ENCODE results near the gene ATPAF2.

Gene ATPAF2

DNA sequence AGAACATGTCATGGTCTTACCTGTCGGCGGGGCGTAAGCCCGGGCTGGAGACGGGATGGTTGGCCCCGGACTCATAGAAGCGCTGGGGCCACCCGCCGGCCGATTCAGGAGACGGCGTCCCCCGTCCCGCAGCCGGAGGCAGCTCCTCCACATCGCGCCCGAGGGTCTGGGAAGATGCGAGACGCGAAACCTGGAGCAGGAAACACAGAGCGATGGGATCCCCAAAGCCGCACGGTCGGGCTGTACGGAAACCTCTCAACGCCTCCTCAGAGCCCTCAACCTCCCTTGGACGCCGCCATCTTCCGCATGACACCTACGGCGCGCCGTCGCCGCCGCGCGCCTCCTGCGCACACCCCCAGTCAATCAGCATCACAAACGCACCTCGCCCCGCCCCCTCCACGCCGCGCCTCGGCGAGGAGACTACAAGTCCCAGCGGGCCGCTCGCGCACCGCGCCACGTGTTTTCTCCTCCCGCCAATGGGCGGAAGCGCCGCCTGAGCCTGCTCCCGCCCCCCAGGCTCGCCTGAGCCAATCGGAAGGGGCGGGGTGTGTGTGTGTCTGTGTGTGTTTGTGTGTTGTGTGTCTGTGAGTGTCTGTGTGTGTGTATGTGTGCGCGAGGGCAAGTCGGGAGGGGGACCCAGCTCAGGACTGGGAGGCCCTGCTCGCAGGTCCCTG lies at the start of gene ATPAF2, which contains the start of gene GID4:
TSS of gene ATPAF2 (minus strand) at position 308 of the 674 bp plus-strand sequence. CDS start at position 153, 155 bp downstream.
TSS of gene GID4 (plus strand) at position 548 of the 674 bp plus-strand sequence. CDS start at position 605, 57 bp downstream.
- Mint-ChIP-seq H3K4me3 (peak within 1 kb of the TSS; percentile 91), H3K4me1 (peaks cover 50% of the 10 kb centered on the region), H3K27ac (peak within 1 kb of the TSS; percentile 94), H3K27me3 (no peaks in the 10 kb centered on the region), H3K36me3 (no peaks in the 10 kb centered on the region), H3K9me3 (no peaks in the 10 kb centered on the region)

- H3K36me3 Mint-ChIP-seq = peaks cover 5% of the 10 kb centered on the region
- no peaks in the 10 kb centered on the region for H3K27me3 Mint-ChIP-seq
- H3K4me1 Mint-ChIP-seq = peaks cover 26% of the 10 kb centered on the region
- no peaks in the 10 kb centered on the region for H3K9me3 Mint-ChIP-seq
- peak within 1 kb of the TSS; percentile 98 for H3K27ac Mint-ChIP-seq
- peak within 1 kb of the TSS; percentile 100 for H3K4me3 Mint-ChIP-seq
Observed at GRCh38 chr17:18087610-18088491, 48.9 kb upstream of the ATPAF2 start, which contains the start of gene DRG2. Gene DRG2 (plus strand): TSS chr17:18087948. CDS start chr17:18088024, 76 bp downstream.

DNA sequence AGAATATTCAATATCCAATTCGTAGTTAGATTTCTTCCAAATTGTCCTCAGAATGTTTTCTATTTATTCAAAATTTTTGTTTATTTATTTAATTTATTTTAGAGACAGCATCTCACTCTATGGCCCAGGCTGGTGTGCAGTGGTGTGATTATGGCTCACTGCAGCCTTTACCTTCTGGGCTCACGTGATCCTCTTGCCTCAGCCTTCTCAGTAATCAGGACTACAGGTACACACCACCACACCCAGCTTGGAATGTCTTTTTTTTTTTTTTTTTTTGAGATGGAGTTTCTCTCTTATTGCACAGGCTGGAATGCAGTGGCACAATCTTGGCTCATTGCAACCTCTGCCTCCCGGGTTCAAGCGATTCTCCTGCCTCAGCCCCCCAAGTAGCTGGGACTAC lies 45.3 kb upstream of the ATPAF2 start:
- H3K4me1 Mint-ChIP-seq = peaks cover 16% of the 10 kb centered on the region
- no peak overlapping the region for H3K4me3 Mint-ChIP-seq
- H3K27me3 Mint-ChIP-seq = peaks cover 3% of the 10 kb centered on the region
- no peaks in the 10 kb centered on the region for H3K36me3 Mint-ChIP-seq
- H3K27ac Mint-ChIP-seq = no peak overlapping the region
- H3K9me3 Mint-ChIP-seq = no peaks in the 10 kb centered on the region

DNA sequence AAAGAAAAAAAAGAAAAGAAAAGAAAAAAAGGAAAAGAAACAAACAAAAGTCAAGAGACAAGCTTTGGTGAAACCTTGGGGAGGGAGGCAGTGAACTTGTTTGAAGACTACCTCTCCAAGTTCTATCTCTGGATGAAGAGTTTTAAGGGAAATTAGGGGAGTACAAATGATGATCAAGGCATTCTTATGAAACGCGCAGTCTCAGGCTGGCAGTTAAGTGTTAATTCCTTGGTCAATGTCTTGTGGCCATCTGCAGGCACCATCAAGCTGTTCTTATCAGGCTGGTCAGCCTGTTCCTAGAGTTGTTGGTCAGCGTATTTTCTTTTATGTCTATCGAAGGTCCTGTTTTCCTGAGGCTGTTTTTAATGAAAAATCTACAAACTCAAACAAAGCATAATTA lies 40.6 kb upstream of the ATPAF2 start:
- H3K9me3 Mint-ChIP-seq = no peaks in the 10 kb centered on the region
- H3K27ac Mint-ChIP-seq = peak overlapping the region; percentile 10
- H3K4me3 Mint-ChIP-seq = no peak overlapping the region
- H3K4me1 Mint-ChIP-seq = no peaks in the 10 kb centered on the region
- no peaks in the 10 kb centered on the region for H3K36me3 Mint-ChIP-seq
- H3K27me3 Mint-ChIP-seq = peaks cover 5% of the 10 kb centered on the region

DNA sequence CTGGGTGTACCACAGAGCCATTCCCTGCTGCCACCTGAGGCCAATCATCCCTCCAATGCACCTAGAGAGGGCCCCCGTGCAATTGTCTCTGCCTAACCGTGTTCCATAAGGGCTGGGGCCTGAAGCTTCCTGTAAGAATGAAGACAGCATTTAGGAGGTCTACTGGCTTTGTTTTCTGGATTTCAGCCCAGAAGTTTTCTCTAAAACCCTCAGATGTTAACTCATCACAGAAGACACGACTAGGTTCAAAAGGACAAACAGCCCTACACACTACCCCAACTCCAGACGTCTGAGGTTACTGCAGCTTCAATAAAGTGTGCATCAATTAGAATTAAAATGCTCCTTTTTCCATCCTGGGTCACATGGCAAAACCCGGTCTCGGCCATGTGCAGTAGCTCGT lies 38.0 kb upstream of the ATPAF2 start:
- Mint-ChIP-seq H3K4me1 (no peaks in the 10 kb centered on the region), H3K9me3 (no peaks in the 10 kb centered on the region), H3K4me3 (no peak overlapping the region), H3K27me3 (peaks cover 6% of the 10 kb centered on the region), H3K27ac (no peak overlapping the region), H3K36me3 (no peaks in the 10 kb centered on the region)

GRCh38 chr17:18074566-18075272 lies 35.8 kb upstream of the ATPAF2 start:
- H3K4me1 Mint-ChIP-seq = peaks cover 11% of the 10 kb centered on the region
- H3K9me3 Mint-ChIP-seq = no peaks in the 10 kb centered on the region
- no peaks in the 10 kb centered on the region for H3K36me3 Mint-ChIP-seq
- no peak overlapping the region for H3K27ac Mint-ChIP-seq
- peaks cover 5% of the 10 kb centered on the region for H3K27me3 Mint-ChIP-seq
- H3K4me3 Mint-ChIP-seq = no peak overlapping the region

DNA sequence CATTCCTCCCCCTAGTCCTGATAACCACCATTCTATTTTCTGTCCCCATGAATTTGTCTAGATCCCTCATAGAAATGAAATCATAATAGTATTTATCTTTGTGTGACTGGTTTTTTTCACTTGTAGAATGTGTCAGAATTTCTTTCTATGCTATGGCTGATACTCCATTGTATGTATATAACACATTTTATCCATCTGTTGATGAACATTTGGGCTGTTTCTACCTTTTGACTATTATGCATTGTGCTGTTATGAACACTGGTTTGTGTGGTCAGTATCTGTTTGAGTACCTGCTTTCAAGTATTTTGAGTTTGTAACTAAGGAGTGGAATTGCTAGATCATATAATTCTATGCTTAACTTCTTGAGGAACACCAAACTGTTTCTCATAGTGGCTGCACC lies 32.8 kb upstream of the ATPAF2 start:
- Mint-ChIP-seq H3K4me1 (peaks cover 11% of the 10 kb centered on the region), H3K27ac (no peak overlapping the region), H3K4me3 (no peak overlapping the region), H3K9me3 (no peaks in the 10 kb centered on the region), H3K27me3 (peaks cover 1% of the 10 kb centered on the region), H3K36me3 (no peaks in the 10 kb centered on the region)

GRCh38 chr17:18070861-18071340 lies 31.9 kb upstream of the ATPAF2 start:
- Mint-ChIP-seq H3K36me3 (no peaks in the 10 kb centered on the region), H3K9me3 (no peaks in the 10 kb centered on the region), H3K27ac (no peak overlapping the region), H3K27me3 (peaks cover 1% of the 10 kb centered on the region), H3K4me3 (no peak overlapping the region), H3K4me1 (peaks cover 11% of the 10 kb centered on the region)

DNA sequence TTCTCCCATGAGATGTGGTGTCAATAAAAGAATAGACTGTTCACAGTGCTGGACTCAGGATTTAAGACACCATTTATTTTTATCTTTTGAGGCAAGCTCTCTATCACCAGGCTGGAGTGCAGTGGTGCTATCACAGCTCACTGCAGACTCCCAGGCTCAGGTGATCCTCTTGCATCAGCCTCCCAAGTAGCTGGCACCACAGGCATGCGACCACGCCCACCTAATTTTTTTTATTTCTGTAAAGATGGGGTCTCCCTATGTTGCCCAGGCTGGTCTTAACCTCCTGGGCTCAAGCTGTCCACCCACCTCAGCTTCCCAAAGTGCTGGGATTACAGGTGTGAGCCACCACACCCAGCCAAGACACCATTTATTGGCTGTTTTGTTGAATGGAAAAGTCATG lies 30.1 kb upstream of the ATPAF2 start:
- H3K27ac Mint-ChIP-seq = no peak overlapping the region
- H3K27me3 Mint-ChIP-seq = no peaks in the 10 kb centered on the region
- H3K4me1 Mint-ChIP-seq = peaks cover 11% of the 10 kb centered on the region
- H3K4me3 Mint-ChIP-seq = no peak overlapping the region
- H3K9me3 Mint-ChIP-seq = no peaks in the 10 kb centered on the region
- peaks cover 7% of the 10 kb centered on the region for H3K36me3 Mint-ChIP-seq

DNA sequence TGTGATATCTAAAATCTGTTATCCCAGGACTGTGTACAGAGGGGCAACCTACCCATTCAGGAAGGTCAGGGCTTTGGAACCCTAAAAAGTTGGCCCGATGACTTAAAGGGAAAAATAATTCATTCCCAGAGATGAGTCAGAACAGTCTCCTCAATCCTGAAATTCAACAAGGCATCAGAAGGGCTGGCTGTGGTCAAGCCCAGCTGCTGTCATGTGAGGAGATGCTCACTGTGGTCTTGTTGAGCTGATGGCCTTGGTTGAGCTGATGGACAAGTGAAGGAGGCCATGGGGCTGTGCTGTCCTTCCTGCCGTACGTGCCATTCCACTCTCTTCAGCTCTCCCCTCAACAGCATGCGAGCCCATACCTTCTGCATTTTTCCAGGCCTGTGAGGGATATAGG lies 27.9 kb upstream of the ATPAF2 start:
- Mint-ChIP-seq H3K4me1 (peaks cover 11% of the 10 kb centered on the region), H3K4me3 (no peak overlapping the region), H3K27me3 (no peaks in the 10 kb centered on the region), H3K36me3 (peaks cover 9% of the 10 kb centered on the region), H3K9me3 (no peaks in the 10 kb centered on the region), H3K27ac (no peak overlapping the region)

DNA sequence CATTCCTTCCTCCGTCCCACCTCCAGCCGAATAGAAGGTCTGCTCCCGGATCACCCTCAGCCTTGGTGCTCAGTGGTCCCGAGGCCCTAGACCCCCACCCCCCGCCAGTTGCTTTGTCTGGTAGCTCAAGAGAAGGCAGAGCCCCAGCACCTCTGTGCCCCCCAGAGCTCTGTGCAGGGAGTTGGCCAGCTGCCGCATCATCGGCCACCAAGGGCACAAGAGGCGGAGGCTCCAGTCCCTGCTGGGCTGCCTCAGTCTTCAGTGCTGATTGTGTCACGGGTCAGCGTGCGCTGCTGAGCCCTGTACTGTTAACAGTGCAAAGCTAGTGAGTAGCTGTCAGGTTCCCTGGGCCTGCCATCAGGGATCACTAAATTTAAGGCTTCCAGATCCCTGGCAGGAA lies 26.6 kb upstream of the ATPAF2 start:
- H3K27me3 Mint-ChIP-seq = no peaks in the 10 kb centered on the region
- no peaks in the 10 kb centered on the region for H3K4me1 Mint-ChIP-seq
- H3K27ac Mint-ChIP-seq = no peak overlapping the region
- peaks cover 9% of the 10 kb centered on the region for H3K36me3 Mint-ChIP-seq
- H3K9me3 Mint-ChIP-seq = no peaks in the 10 kb centered on the region
- H3K4me3 Mint-ChIP-seq = no peak overlapping the region

DNA sequence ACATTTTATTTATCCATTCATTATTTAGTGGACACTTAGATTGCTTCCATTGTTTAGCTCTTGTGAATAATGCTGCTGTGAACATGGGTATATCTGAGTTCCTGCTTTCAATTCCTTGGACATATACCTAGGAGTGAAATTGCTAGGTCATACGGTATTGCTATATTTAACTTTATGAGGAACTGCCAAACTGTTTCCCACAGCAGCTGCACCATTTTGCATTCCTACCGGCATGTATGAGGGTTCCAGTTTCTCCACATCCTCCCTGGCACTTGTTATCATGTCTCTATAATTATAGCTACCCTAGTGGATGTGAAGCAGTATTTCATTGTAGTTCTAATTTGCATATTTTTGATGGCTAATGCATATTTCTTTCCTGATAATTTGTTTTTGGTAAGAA lies 25.1 kb upstream of the ATPAF2 start:
- Mint-ChIP-seq H3K9me3 (no peaks in the 10 kb centered on the region), H3K36me3 (peaks cover 13% of the 10 kb centered on the region), H3K27me3 (no peaks in the 10 kb centered on the region), H3K4me3 (no peak overlapping the region), H3K4me1 (no peaks in the 10 kb centered on the region), H3K27ac (no peak overlapping the region)

DNA sequence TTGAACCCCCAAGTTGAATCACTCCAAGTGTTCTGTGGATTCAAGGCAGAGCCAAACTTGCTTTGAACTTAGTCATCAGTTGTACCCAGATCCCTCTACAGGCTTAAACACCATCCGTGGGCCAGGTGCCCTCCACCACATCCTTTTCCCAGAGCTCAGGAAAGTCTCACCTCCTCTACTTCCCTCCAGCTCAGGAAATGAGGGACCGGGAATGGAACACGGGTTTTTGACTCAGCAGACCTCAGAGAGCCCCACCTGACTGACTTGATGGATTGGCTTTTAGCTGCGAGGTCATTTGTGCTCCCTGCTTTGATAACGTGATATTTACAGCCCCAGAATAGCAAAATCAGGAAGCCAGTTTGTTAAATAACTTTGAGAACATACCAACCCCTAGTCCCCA lies 20.3 kb upstream of the ATPAF2 start:
- no peaks in the 10 kb centered on the region for H3K27me3 Mint-ChIP-seq
- no peaks in the 10 kb centered on the region for H3K4me1 Mint-ChIP-seq
- H3K9me3 Mint-ChIP-seq = no peaks in the 10 kb centered on the region
- no peak overlapping the region for H3K27ac Mint-ChIP-seq
- peaks cover 11% of the 10 kb centered on the region for H3K36me3 Mint-ChIP-seq
- no peak overlapping the region for H3K4me3 Mint-ChIP-seq

DNA sequence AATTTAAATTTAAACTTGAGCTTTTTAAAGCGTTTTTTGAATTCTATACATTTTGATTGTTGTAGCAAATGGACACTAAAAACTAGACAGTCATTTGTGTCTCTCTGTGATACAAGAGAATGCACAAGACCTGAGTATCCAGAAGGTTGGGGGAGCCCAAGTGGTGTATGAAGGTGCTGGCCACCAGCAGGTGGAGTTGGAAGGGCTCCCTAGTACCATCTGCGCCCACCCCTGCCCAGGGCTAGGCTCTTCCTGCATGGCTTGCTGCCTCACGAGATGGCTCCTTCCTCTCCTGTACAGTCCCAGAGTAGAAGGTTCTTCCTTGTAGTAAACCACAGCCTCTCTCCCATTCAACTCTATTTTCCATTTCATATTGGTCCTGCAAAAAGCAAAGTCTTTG lies 17.2 kb upstream of the ATPAF2 start:
- Mint-ChIP-seq H3K4me3 (no peak overlapping the region), H3K27ac (no peak overlapping the region), H3K36me3 (peaks cover 8% of the 10 kb centered on the region), H3K9me3 (no peaks in the 10 kb centered on the region), H3K4me1 (no peaks in the 10 kb centered on the region), H3K27me3 (no peaks in the 10 kb centered on the region)

DNA sequence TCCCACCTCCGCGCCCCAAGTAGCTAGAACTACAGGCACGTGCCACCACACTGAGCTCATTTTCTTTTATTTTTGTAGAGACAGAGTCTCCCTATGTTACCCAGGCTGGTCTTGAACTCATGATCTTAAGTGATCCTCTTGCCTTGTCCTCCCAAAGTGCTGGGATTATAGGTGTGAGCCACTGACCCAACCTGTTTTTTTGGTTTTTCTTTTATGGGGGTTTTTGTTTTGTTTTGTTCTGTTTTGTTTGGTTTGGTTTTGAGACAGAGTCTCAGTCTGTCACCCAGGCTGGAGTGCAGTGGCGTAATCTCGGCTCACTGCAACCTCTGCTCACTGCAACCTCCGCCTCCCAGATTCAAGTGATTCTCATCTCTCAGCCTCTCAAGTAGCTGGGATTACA lies 16.6 kb upstream of the ATPAF2 start:
- Mint-ChIP-seq H3K9me3 (no peaks in the 10 kb centered on the region), H3K4me3 (no peak overlapping the region), H3K27ac (no peak overlapping the region), H3K27me3 (no peaks in the 10 kb centered on the region), H3K4me1 (no peaks in the 10 kb centered on the region), H3K36me3 (peaks cover 8% of the 10 kb centered on the region)

All from activated naive CD4-positive, alpha-beta T cell treated with anti-CD3 and anti-CD28 coated beads, Interleukin-2, amount 50 U/mL, for 24 hours (primary cell).